T47D (cell line): Measurements from ENCODE around the gene XPO4.

Experiments used
- DNase-seq, 2 experiments: peaks; one replicate each; pipeline versions ENCODE4 v3.0.0 to v3.0.0-alpha.2; 2011 to 2012; ENCODE audit warnings: low read depth in 1 of 2, low spot score in 1 of 2
- JUND ChIP-seq: IDR thresholded peaks from 2 replicates; pipeline ENCODE4 v1.6.1; 2012; ENCODE audit warnings: low read depth
- in situ Hi-C: cut with HindIII; loops from 2 replicates; pipeline ENCODE4 v1.10.0; 2016; ENCODE audit warnings: low sequenced_read_pairs, low pct_unique_long_range_greater_than_20kb

The XPO4 gene

GRCh38 chr13:20832861-20833260 is 69.7 kb downstream of the XPO4 start:
- in situ Hi-C loops = no loop called here
- TF ChIP-seq JUND = no peak
- DNase-seq = no peak

DNA sequence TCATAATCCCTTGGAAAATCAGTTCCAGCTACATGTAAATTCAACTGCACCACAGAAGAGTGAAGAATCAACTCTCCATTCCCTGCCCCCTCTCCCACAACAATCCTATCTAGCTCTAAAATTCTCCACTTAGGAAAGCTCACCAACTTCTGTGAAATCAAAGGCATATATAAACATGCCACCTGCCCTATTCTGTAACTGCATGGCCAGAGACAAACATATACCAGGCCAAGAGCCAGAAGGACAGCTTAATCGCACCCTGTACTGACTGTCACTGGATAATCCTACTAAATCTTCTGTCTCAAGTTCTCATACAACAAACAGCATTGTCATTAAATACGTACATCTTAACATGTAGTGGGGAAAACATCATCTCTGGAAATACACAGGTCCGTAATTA is 70.6 kb downstream of the XPO4 start:
- TF ChIP-seq JUND = no peak
- DNase-seq = no peak
- in situ Hi-C loops = no loop called here

- no peak for TF ChIP-seq JUND
- in situ Hi-C loops = no loop called here
- DNase-seq = no peak
Observed at GRCh38 chr13:20831254-20831653, 71.3 kb downstream of the XPO4 start.

- in situ Hi-C loops = no loop called here
- TF ChIP-seq JUND = no peak
- peak; percentile 2 to 64 for DNase-seq
Observed at GRCh38 chr13:20828539-20829364, 73.8 kb downstream of the XPO4 start.

- in situ Hi-C loops = no loop called here
- no peak for DNase-seq
- TF ChIP-seq JUND = no peak
Observed at GRCh38 chr13:20826843-20827560, 75.5 kb downstream of the XPO4 start.

DNA sequence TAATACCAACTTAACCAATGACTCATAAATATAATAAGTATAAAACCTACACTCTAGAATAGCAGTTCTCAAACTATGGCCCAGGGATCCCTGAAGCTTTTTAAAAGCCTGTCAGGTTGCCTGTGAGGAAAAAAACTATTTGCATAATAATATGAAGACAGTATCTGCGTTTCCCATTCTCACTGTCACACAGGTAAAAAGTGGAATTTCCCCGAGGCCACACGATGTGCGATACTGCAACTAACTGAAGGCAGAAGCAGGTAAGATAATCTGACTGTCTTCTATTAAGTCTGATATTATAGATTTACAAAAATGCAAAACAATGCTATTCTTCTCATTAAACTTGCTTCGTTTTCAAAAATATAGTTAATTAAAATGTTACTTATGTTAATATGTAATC is 76.2 kb downstream of the XPO4 start:
- no peak for TF ChIP-seq JUND
- DNase-seq = no peak
- in situ Hi-C loops = no loop called here

GRCh38 chr13:20825477-20825875 is 77.1 kb downstream of the XPO4 start:
- TF ChIP-seq JUND = no peak
- in situ Hi-C loops = no loop called here
- DNase-seq = no peak

DNA sequence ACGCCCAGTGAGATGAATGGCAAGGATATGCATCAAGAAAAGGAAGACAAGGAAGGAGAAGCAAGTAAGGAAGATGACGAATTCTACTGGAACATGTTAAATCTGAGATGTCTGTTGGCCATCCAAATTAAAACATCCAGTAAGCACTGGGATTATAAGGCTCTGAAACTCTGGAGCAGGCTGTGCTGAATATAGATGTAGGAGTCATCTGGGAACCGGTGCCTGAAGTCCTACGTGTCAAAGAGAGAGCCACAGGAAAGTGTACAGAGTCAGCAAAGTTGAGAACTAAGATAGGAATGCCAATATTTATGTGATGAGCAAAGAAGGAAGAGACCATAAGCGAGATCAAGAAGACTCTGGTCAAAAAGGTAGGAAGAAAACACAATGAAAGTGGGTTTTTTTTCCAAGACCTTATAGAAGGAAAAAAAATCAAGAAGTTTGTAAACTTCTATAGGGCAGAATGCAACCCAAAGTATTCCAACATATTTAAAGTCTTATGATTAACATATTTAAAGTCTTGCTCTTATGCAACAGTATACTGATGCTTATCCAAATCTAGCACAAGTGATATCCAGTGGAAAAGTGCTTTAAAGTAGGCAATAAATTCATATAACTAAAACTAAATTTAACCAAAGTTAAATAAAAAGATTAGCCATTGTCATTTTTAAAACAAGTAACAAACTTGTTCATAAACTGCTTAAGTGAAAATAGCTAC is 77.6 kb downstream of the XPO4 start:
- in situ Hi-C loops = no loop called here
- DNase-seq = no peak
- TF ChIP-seq JUND = no peak

GRCh38 chr13:20823071-20823470 is 79.5 kb downstream of the XPO4 start:
- TF ChIP-seq JUND = no peak
- no peak for DNase-seq
- in situ Hi-C loops = no loop called here

- in situ Hi-C loops = no loop called here
- no peak for DNase-seq
- no peak for TF ChIP-seq JUND
Observed at GRCh38 chr13:20822406-20822805, 80.1 kb downstream of the XPO4 start.

DNA sequence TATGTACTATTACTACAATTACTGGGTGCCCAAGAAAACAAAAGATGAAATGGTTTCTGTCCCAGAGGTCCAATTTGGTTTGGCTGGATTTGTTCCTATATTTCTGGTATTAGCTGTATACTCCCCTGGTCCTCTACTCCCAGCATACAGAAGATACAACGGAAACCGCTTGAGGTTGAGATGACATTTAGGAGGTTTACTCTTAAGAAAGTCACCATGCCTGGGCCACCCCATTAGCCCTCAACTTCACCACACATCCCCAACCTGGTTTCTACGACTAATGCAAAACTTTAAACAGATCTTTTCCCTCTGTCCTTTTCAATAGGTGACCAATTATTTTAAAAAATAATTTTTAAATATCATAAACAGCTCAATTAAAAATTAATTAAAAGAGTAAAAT is 82.8 kb downstream of the XPO4 start:
- in situ Hi-C loops = no loop called here
- DNase-seq = no peak
- no peak for TF ChIP-seq JUND

- TF ChIP-seq JUND = no peak
- DNase-seq = no peak
- in situ Hi-C loops = no loop called here
Observed at GRCh38 chr13:20815464-20815863, 87.1 kb downstream of the XPO4 start.
